Measurements from ENCODE around the gene PTPN18. TPM values are rescaled to one million over a fixed set of nuclear protein-coding genes. Genes with fewer than 3 reads are reported as not detected.

Gene PTPN18
- total and polyA plus RNA-seq, 2 of the 4 experiments (the other 2 are of a cell fraction), result 9.7 to 15.5 TPM

DNA sequence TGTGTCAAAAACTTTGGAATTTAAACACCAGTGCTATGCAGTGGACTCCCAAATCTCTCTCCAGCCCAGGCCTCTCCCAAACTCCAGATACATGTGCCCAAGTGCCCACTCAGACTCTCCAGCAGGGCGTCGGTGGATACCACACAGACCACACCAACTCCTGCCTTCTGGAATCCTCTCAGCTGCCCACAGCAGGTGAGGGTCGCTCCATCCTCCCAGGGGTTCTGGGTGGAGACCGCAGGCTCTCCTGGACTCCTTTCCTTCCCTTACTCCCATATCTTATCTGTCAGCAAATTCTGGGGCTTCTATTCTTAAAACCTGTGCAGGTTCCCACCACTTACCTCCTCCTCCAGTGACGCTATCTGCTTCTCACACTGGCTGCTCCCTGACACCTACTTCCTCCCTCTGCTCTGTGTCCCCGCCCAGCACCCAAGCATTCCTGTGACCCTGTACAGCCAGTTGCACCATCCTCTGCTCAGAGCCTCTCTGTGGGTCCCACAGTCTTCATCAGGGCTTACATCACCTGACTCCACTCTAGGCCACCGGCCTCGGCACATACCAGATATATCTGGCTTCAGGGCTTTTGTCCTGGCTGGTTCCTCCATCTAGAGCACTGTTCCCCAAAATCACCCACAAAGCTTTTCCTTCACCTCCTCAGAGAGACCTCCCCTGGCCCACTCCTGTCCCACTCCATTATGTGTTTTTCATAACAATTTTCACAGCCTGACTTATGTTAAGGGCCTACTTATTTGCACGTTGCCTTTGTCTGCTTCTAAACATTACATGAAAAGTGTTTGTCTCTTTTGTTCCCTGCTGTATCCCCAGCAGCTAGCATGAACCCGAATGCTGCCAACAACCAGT lies 15.7 kb upstream of the PTPN18 start:
- WGBS, 2 experiments (ENCODE audit: extremely low coverage in 2 of 2, insufficient read length in 1 of 2), result 98% methylated on average over 6 of the region's 10 CpGs; no CpG with 5 or more reads in 1 of the 2 experiments
- POLR2A ChIA-PET (ENCODE audit: unreplicated experiment), result no interaction called here

More for the DNA sequence above, 15.7 kb upstream of the PTPN18 start:
- peaks cover 13% of the 10 kb centered on the region for H3K36me3 ChIP-seq (ENCODE audit: control insufficient read depth, insufficient read depth, low read length)
- H2BK5ac ChIP-seq (ENCODE audit: low read depth, low read length, poor library complexity, severe bottlenecking), result no peak overlapping the region
- DNase-seq, result no peak
- intact Hi-C loops (cut with micrococcal nuclease) (no loop called here), in situ Hi-C loops (cut with MboI; ENCODE audit: low sequenced_read_pairs) (no loop called here), dilution Hi-C loops (cut with HindIII; ENCODE audit: low sequenced_read_pairs, unreplicated experiment) (no loop called here)
- peaks cover 9% of the 10 kb centered on the region for H3K9me1 ChIP-seq (ENCODE audit: insufficient read depth, low read length)
- H2BK120ac ChIP-seq (ENCODE audit: low read depth, low read length), result no peak overlapping the region
- no peak overlapping the region for H2AFZ ChIP-seq (replicated peaks; ENCODE audit: low read length, poor library complexity)
- no peak overlapping the region for H3K4me2 ChIP-seq (ENCODE audit: low read depth, low read length)
- TF ChIP-seq CTCF (conservative IDR thresholded peaks at IDR 0.05; ENCODE audit: low read depth, low read length), result no peak
- TF ChIP-seq RCOR1 (IDR thresholded peaks at IDR 0.05; ENCODE audit: insufficient replicate concordance, low read length), result no peak
- no peak for TF ChIP-seq CHD1 (IDR thresholded peaks at IDR 0.05; ENCODE audit: low read depth, low read length)
- no peak for TF ChIP-seq RFX5 (IDR thresholded peaks at IDR 0.05; ENCODE audit: low read depth, low read length)
- no peak for TF ChIP-seq SMC3 (IDR thresholded peaks at IDR 0.05; ENCODE audit: low read depth, low read length)
- TF ChIP-seq, protein P1, sequence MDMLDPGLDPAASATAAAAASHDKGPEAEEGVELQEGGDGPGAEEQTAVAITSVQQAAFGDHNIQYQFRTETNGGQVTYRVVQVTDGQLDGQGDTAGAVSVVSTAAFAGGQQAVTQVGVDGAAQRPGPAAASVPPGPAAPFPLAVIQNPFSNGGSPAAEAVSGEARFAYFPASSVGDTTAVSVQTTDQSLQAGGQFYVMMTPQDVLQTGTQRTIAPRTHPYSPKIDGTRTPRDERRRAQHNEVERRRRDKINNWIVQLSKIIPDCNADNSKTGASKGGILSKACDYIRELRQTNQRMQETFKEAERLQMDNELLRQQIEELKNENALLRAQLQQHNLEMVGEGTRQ (IDR thresholded peaks at IDR 0.05; ENCODE audit: low read depth, low read length), result no peak
- TF ChIP-seq POLR2A (IDR thresholded peaks at IDR 0.05; ENCODE audit: low read depth, low read length), result no peak
- TF ChIP-seq NFE2L2 (IDR thresholded peaks at IDR 0.05; ENCODE audit: low read depth, low read length), result no peak
- TF ChIP-seq FOS (IDR thresholded peaks at IDR 0.05; ENCODE audit: low read depth, low read length), result no peak
- TF ChIP-seq MAFK (IDR thresholded peaks at IDR 0.05; ENCODE audit: low read depth, low read length), result no peak
- TF ChIP-seq BHLHE40 (IDR thresholded peaks at IDR 0.05; ENCODE audit: low read depth, low read length), result no peak
- no peak for TF ChIP-seq RAD21 (IDR thresholded peaks at IDR 0.05; ENCODE audit: low read length)
- no peak for TF ChIP-seq MXI1 (IDR thresholded peaks at IDR 0.05; ENCODE audit: borderline replicate concordance, low read depth, low read length)
- TF ChIP-seq, protein P2, sequence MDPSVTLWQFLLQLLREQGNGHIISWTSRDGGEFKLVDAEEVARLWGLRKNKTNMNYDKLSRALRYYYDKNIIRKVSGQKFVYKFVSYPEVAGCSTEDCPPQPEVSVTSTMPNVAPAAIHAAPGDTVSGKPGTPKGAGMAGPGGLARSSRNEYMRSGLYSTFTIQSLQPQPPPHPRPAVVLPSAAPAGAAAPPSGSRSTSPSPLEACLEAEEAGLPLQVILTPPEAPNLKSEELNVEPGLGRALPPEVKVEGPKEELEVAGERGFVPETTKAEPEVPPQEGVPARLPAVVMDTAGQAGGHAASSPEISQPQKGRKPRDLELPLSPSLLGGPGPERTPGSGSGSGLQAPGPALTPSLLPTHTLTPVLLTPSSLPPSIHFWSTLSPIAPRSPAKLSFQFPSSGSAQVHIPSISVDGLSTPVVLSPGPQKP (IDR thresholded peaks at IDR 0.05; ENCODE audit: borderline replicate concordance, low read depth, low read length), result no peak
- no peak overlapping the region for H3K9ac ChIP-seq (ENCODE audit: low read depth, low read length)
- H3K4me1 ChIP-seq (ENCODE audit: control insufficient read depth, insufficient read depth, low read length), result peaks cover 11% of the 10 kb centered on the region
- H3K56ac ChIP-seq (ENCODE audit: extremely low read depth, insufficient read depth, low read length), result no peak overlapping the region
- H3K27me3 ChIP-seq (ENCODE audit: control insufficient read depth, insufficient read depth, low read length), result no peaks in the 10 kb centered on the region
- H3K4ac ChIP-seq (ENCODE audit: low read depth, low read length), result no peak overlapping the region
- H4K20me1 ChIP-seq (ENCODE audit: insufficient read depth, low read length), result no peaks in the 10 kb centered on the region
- no peak overlapping the region for H4K5ac ChIP-seq (ENCODE audit: low read depth, low read length)
- no peak overlapping the region for H4K91ac ChIP-seq (ENCODE audit: insufficient read depth, low read depth, low read length)
- H3K23ac ChIP-seq (ENCODE audit: low read depth, low read length), result no peak overlapping the region
- peaks cover 11 to 33% of the 10 kb centered on the region in 2 experiments for H3K79me1 ChIP-seq (ENCODE audit: low read depth in 1 of 2, low read length in 2 of 2)
- no peak overlapping the region for H2BK15ac ChIP-seq (ENCODE audit: low read depth, low read length)
- no peak overlapping the region for H3K14ac ChIP-seq (replicated peaks; ENCODE audit: low read depth, low read length)
- no peak overlapping the region for H2BK20ac ChIP-seq (ENCODE audit: low read depth, low read length)
- H3K27ac ChIP-seq (ENCODE audit: insufficient read depth, low read length), result no peak overlapping the region
- no TSS peak for BruUV-seq (replicated peaks)
- no peak overlapping the region for H2AK5ac ChIP-seq (ENCODE audit: low read depth, low read length)
- CTCF ChIA-PET, result no interaction called here
- no peak for ATAC-seq (ENCODE audit: low read depth)
- no peak overlapping the region for H4K8ac ChIP-seq (ENCODE audit: low read depth in 2 of 2, low read length in 2 of 2)
- H2AK9ac ChIP-seq (replicated peaks; ENCODE audit: low read depth, low read length, poor library complexity), result no peak overlapping the region
- H3K18ac ChIP-seq (ENCODE audit: low read depth, low read length), result no peak overlapping the region
- H3K4me3 ChIP-seq (ENCODE audit: insufficient read depth, low read depth, low read length), result no peak overlapping the region
- H3K9me3 ChIP-seq (ENCODE audit: control insufficient read depth, insufficient read depth, low read length), result no peaks in the 10 kb centered on the region

Measured in IMR-90 (cell line).